HG03520 (cell line): ENCODE measurements around the gene TDRD12.
"Not testable (repeated sequence)": the region's sequence is repeated elsewhere in the genome, so short reads cannot be mapped to it uniquely, and the experiment has no call there.

Experiments
- ATAC-seq: cut with Tn5 transposase; IDR thresholded peaks from one replicate; pipeline ENCODE4 v1.9.1; 2021; ENCODE audit warnings: mild to moderate bottlenecking, moderate library complexity; ENCODE audit not compliant: unreplicated experiment

TDRD12 gene

DNA sequence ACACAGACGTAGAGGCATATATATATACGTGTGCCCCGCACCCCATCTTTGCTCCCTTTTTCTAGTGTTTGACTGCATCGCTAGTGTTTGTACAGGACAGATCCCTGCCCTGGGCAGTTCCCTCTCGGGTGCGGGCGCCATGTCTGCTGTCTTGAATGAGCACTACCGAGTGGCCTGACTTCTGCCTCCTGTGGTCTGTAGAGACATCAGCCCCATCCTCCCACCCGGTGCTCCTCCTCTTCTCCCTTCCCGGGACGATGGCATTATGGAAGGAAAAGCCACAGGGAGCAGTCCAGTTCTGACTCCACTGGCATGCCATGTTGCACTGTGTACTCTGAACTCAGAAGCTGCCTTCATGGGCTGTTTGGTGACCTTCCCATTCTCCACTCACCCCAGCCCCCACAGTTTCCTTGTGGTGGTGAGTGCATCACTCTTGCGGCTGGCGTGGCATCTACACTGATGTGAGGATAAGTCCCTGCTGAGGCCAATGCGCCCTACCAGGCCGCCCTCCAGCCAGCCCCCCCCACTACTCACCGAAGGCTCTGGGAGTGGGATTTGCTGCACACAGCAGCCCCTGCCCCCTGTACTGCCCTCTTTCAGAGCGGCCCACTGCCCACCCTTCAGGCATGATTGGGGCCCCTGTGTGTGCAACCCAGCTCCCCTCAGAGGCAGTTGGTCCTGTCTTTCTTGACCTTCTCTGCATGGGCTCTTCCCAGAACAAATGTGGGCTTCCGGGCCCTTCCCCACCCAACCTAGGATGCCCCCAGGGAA, 25.2 kb downstream of the TDRD12 start:
- ATAC-seq = no peak

DNA sequence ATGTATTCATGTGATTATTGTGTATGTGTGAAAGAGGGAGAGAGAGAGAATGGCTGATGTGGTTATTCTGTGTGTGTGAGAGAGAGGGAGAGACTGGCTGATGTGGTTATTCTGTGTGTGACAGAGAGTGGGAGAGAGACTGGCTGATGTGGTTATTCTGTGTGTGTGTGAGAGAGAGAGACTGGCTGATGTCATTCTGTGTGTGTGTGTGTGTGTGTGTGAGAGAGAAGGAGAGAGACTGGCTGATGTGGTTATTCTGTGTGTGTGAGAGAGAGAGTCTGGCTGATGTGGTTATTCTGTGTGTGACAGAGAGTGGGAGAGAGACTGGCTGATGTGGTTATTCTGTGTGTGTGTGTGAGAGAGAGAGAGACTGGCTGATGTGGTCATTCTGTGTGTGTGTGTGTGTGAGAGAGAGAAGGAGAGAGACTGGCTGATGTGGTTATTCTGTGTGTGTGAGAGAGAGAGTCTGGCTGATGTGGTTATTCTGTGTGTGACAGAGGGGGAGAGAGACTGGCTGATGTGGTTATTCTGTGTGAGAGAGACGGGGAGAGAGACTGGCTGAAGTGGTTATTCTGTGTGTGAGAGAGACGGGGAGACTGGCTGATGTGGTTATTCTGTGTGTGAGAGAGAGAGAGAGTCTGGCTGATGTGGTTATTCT, 26.2 kb downstream of the TDRD12 start:
- ATAC-seq = not testable (repeated sequence)

DNA sequence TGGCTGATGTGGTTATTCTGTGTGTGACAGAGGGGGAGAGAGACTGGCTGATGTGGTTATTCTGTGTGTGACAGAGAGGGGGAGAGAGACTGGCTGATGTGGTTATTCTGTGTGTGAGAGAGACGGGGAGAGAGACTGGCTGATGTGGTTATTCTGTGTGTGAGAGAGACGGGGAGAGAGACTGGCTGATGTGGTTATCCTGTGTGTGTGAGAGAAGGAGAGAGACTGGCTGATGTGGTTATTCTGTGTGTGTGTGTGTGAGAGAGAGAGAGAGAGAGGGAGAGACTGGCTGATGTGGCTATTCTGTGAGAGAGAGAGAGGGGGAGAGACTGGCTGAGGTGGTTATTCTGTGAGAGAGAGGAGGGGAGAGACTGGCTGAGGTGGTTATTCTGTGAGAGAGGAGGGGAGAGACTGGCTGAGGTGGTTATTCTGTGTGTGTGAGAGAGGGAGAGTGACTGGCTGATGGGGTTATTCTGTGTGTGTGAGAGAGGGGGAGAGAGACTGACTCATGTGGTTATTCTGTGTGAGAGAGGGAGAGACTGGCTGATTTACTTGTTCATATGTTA, 27.1 kb downstream of the TDRD12 start:
- ATAC-seq = not testable (repeated sequence)

DNA sequence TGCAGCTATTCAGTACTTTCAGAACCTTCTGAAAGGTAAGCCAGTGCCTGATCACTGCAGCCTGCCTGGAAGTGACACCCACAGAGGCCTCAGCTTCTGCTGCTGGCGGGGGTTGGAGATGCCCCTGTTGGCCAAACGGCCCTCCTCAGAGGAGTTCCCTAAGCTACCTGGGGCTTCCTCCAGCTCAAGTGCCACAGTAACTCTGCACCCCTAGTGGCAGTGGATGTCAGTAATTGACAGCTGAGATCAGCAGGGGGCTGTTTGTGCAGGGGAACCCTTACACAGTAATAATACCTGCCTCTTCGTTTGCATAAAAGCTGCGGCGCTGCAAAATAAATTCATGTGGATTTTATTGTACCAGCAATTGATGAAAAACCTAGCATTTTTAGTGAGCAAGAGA, 28.9 kb downstream of the TDRD12 start:
- no peak for ATAC-seq

DNA sequence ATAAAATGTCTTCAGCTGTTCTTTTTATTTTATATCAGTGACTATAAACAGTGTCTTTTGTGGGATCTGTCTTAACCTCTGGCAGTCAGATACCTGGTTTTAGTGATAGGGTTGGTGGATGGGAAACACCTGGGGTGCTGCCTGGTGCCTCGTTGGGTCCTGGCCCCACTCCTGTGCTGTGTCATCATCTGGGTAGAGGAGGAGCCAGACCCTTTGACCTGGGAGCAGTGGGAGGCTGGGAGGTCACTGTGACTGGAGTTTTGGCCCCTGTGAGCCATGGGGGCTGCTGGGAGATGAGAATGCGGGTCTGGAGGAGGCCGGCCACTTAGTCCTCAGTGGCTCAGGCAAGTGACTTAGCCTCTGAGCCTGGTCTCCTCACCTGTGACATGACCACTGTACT, 29.4 kb downstream of the TDRD12 start:
- ATAC-seq = no peak

DNA sequence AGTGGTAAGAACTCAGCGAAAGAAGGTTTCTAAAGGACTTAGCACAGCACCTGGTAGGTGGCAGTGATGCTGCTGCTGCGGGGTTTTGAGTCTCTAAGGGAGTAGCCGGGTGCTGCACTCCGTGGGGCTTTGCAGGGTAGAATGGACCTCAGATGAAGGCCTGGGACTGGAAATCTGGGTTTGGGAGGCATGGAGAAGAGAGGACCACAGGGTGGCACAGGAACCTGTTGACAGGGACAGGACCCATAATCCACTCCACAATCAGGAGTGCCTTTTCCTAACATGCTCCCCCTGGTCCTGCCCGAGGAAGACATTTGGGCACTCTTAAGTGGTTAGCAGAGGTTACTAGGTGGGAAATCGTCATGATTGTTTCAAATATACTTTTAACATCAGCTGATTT, 29.8 kb downstream of the TDRD12 start:
- no peak for ATAC-seq

DNA sequence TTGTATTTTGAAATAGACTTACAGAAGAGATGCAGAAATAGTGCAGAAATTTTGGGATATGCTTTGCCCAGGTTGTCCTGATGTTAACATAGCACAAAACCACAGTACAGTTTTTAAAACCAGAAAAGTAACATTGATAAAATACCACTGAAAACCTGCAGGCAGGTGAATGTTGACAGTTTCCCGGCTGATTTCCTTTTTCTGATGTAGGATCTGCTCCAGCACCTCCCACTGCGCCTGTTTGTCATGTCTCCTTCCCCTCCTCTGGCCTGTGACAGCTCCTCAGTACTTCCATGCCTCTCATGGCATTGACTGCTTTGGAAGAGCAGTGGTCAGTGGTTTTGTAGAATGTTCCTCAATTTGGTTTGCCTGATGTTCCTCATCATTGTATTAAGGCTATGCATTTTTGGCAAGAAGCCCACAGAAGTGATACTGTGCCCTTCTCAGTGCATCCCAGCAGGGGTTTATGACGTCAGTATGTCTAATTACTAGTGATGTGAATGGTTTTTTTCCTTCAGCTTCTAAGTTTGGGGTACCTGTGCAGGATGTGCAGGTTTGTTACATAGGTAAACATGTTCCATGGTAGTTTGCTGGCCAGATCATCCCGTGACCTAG, 31.0 kb downstream of the TDRD12 start:
- ATAC-seq = no peak

DNA sequence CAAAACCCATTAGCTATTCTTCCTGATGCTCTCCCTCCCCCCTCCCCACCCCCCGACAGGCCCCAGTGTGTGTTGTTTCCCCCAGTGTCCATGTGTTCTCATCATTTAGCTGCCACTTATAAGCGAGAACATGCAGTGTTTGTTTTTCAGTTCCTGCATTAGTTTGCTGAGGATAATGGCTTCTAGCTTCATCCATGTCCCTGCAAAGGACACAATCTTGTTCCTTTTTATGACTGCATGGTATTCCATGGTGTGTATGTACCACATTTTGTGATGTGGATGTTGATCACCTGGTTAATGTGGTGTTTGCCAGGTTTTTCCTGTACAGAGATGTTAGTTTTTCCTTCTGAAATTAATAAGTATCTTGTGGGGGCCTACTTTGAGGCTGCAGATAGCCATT, 31.5 kb downstream of the TDRD12 start:
- ATAC-seq = no peak

DNA sequence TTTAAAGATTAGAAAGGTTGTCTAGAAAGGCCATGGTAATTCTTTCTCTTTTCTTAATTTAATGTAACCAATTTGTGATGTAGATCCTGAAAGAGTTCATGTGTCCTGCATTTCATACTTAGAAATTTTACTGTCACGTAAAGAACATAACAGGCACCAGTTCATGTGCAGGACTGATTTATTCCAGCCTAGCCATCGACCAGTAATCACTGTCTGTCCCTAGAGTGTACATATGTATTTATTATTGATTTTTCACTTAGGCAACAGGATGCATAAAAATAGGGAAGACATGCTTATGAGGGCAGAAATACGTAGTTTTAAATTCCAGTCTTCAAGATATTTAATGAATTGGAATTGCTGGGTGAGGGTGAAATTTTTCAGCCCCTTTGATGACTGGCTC, 37.6 kb downstream of the TDRD12 start:
- ATAC-seq = no peak

DNA sequence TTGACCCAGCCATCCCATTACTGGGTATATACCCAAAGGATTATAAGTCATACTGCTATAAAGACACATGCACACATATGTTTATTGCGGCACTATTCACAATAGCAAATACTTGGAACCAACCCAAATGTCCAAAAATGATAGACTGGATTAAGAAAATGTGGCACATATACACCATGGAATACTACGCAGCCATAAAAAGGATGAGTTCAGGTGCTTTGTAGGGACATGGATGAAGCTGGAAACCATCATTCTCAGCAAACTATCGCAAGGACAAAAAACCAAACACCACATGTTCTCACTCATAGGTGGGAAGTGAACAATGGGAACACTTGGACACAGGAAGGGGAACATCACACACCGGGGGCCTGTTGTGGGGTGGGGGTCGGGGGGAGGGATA, 45.8 kb downstream of the TDRD12 start:
- not testable (repeated sequence) for ATAC-seq

DNA sequence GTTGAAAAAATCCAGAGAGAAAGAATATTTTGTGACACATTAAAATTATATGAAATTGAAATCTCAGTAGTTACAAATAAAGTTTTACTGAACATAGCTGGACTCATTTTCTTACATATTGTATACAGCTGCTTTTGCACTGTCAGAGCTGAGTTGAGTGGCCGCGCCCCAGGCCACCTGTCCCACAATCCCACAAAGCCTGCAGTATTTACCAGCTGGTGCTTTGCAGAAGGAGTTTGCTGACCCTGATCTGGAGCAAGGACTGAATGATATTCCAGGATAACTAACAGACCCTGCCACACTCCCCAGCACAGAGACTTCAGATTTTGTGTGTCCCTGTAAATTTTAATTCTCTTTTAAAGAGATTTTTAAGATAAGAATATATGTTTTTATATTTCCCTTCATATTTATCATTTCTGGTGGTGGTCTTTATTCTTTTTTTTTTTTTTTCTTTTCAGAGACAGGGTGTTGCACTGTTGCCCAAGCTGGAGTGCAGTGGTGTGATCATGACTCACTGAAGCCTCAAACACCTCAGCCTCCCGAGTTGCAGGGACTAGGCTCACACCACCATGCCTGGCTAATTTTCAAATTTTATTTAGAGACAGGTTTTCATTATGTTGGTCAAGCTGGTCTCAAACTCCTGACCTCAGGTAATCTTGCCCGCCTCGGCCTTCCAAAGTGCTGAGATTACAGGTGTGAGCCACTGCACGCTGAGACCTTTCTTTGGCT, 48.5 kb downstream of the TDRD12 start:
- no peak for ATAC-seq

DNA sequence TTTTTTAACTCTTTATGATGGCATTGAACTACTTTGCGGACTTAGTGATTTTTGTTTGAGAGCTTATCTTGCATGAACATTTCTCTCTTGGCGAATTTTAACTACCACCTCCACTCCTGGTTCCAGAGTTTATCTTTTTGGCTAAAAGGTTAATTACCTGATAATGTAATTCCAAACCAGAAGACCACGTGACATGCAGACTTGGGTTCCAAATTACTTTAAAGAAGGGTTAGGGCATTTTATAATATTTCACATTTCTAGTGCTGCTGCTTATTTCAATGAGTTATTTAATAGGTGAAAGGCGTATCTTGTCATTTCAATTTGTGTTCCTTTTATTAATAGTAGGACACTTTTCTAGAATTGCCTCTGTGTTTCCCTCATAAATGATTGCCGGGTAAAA, 52.0 kb downstream of the TDRD12 start:
- ATAC-seq = no peak

DNA sequence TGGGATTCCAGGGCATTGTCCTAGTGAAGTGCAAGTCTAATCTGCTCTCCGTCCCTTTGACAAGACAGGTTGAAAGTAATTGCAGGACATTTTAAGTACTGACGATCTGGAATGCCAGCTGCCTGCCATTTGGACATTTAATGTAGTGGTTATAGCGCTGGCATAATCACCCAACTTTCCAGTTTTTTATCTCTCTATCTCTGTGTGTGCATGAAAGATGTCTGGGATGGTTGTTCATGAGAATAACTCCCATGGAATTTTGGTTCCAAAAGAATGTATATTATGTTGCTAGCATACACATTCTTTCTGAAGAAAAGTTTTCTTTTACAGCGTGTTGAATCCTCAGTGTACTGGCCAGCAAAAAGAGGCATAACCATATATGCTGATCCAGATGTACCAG, 53.6 kb downstream of the TDRD12 start:
- ATAC-seq = no peak

DNA sequence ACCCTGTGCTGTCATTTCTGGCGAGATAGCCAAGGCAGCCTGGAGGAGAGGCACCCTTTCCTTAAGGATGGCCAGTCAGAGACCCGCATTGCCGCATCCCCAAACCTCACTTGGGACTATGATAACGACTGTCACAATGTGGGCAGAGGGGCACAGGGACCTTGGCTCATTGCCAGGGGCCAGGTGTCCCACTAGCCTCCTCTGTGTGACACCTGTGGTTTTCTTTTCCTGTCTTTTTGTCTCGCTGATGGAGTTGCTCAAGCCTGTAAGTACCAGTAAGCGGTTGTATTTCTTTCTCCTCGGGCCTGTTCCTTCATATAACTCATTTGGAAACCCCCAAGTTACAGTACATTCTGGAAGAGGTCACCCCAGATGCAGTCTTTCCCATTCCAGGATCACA, 59.5 kb downstream of the TDRD12 start:
- no peak for ATAC-seq

DNA sequence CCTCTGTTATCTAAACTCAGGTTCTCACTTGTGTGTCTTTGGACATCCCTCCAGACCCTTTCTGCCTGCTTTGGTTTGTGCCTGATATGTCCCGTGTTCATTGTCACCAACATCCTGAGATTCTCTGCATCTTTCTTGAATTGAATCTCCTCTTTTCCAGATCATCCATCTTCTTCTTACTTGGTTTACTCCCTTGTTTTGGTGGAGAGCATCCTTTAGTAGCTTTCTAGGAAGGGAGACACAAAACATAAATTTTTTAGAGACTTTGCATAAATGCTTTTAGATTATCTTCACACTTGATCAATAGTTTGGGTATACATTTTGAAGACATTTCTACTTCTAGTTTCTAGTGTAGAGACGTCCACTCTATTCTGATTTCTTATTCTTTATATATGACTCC, 61.7 kb downstream of the TDRD12 start:
- ATAC-seq = no peak

DNA sequence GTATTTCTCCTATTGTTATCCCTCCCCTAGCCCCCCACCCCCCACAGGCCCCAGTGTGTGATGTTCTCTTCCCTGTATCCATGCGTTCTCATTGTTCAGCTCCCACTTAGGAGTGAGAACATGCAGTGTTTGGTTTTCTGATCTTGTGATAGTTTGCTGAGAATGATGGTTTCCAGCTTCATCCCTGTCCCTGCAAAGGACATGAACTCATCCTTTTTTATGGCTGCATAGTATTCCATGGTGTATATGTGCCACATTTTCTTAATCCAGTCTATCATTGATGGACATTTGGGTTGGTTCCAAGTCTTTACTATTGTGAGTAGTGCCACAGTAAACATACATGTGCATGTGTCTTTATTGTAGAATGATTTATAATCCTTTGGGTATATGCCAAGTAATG, 62.5 kb downstream of the TDRD12 start:
- not testable (repeated sequence) for ATAC-seq

DNA sequence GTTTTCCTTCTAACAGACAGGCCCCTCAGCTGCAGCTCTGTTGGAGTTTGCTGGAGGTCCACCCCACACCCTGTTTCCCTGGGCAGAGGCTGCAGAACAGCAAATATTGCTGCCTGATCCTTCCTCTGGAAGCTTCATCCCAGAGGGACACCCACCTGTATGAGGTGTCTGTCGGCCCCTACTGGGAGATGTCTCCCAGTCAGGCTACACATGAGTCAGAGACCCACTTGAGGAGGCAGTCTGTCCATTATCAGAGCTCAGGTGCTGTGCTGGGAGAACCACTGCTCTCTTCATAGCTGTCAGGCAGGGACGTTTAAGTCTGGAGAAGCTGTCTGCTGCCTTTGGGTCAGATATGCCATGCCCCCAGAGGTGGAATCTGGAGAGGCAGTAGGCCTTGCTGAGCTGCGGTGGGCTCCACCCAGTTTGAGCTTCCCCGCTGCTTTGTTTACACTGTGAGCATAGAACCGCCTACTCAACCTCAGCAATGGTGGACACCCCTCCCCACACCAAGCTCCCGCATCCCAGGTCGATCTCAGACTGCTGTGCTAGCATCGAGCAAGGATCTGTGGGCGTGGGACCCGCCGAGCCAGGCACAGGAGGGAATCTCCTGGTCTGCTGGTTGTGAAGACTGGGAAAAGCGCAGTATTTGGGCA, 67.7 kb downstream of the TDRD12 start:
- ATAC-seq = not testable (repeated sequence)

DNA sequence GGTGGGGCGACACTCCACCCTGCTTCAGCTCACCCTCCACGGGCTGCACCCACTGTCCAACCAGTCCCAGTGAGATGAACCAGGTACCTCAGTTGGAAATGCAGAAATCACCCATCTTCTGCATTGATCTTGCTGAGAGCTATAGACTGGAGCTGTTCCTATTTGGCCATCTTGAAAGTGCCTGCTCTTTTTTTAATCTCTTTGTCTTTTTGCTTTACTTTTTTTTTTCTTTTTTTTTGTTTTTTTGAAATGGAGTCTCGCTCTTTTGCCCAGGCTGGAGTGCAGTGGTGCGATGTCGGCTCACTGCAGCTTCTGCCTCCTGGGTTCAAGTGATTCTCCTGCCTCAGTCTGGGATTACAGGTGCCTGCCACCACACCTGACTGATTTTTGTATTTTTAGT, 68.3 kb downstream of the TDRD12 start:
- not testable (repeated sequence) for ATAC-seq

DNA sequence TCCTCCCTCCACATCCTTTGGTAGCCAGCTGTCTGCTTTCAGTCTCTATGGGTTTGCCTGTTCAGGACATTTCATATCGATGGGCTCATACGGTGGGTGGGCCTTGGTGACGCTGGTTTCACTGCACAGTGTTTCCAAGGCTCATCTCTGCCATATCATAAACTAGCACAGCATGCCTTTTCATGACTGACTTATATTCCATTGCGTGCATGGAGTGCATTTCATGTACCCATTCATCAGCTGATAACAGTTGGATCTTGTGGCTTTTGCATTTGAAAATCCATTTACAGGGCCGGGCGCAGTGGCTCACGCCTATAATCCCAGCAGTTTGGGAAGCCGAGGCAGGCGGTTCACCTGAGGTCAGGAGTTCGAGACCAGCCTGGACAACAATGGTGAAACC, 69.9 kb downstream of the TDRD12 start:
- ATAC-seq = no peak

DNA sequence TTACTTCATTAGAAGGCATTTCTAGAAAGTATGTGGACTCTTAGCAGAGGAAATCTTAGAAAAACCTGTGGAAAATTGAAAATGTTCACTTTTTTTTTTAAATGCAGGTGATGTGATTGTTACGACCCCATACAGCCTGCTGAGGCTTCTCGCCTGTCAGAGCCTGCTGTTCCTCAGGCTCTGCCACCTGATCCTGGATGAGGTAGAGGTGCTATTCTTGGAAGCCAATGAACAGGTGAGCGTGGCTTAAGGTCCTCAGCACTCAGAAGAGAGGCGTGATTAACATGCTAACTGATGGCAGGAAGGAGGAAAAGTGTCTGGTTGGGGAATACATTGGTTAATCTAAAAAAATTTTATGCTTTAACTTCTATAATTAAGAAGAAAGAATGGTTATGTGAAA, 78.6 kb downstream of the TDRD12 start:
- no peak for ATAC-seq

DNA sequence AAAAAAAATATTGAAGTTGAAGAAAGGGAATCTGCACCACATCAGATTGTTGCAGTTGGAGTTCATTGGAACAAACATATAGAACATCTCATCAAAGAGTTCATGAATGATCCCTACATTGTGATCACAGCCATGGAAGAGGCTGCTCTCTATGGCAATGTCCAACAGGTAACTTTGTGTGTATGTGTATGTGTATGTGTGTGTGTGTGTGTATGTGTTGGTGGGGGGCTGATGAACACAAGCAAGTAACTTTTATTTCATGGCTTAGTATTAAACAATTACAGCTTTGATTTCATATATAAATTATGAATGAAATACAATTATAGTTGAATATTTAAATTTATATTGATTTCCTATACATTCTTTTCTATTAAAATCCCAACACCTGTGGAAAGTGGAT, 80.6 kb downstream of the TDRD12 start:
- no peak for ATAC-seq
